Heart right ventricle (tissue), 16 donors: ENCODE data around the gene ZACN. TPM values are rescaled to one million over a fixed set of nuclear protein-coding genes. Genes with fewer than 3 reads are reported as not detected.

Experiments
- ATAC-seq, 8 donors: fragments of 200-7000 bp; cut with Tn5 transposase; one replicate each; pipeline ENCODE4 v1.9.1; 2020; ENCODE audit warnings: mild to moderate bottlenecking in 8 of 8, moderate library complexity in 8 of 8, moderate number of reproducible peaks in 1 of 8
- DNase-seq, 2 donors: peaks; one replicate each; pipeline ENCODE4 v3.0.0-alpha.2; 2020
- H3K27ac ChIP-seq, 10 donors: fragments of 200-600 bp; sonication (generic) in 2 of 10; one replicate each; pipeline versions ENCODE4 v1.5.0 to v1.8.0; 2020 to 2022; ENCODE audit warnings: mild to moderate bottlenecking in 3 of 10
- H3K27me3 ChIP-seq, 7 donors: fragments of 200-600 bp; one replicate each; pipeline ENCODE4 v1.8.0; 2021 to 2022; ENCODE audit warnings: mild to moderate bottlenecking in 2 of 7
- H3K36me3 ChIP-seq, 9 donors: fragments of 200-600 bp; sonication (generic) in 1 of 9; one replicate each; pipeline versions ENCODE4 v1.5.0 to v1.8.0; 2020 to 2022; ENCODE audit warnings: mild to moderate bottlenecking in 2 of 9
- H3K4me1 ChIP-seq, 9 donors: fragments of 200-600 bp; sonication (generic) in 1 of 9; one replicate each; pipeline versions ENCODE4 v1.5.0 to v1.8.0; 2020 to 2022; ENCODE audit warnings: mild to moderate bottlenecking in 4 of 9
- H3K4me3 ChIP-seq, 10 donors: fragments of 200-600 bp; sonication (generic) in 2 of 10; one replicate each; pipeline versions ENCODE4 v1.5.0 to v1.8.0; 2020 to 2022; ENCODE audit warnings: mild to moderate bottlenecking in 7 of 10, moderate library complexity in 2 of 10
- H3K9me3 ChIP-seq, 11 donors: fragments of 200-600 bp in 10 of 11; sonication (generic) in 2 of 11; one replicate each; pipeline versions ENCODE4 v1.5.0 to v1.8.0; 2013 to 2022; ENCODE audit warnings: mild to moderate bottlenecking in 2 of 11, control low read depth in 1 of 11, moderate library complexity in 1 of 11
- CTCF ChIP-seq, 9 donors: fragments of 200-600 bp; sonication (generic) in 2 of 9; IDR thresholded peaks; one replicate each; pipeline versions ENCODE4 v1.5.0 to v1.8.0; 2021 to 2022; ENCODE audit warnings: antibody characterized with exemption in 9 of 9, mild to moderate bottlenecking in 5 of 9, moderate library complexity in 1 of 9
- WGBS, 2 donors: extraction: QIAGEN DNeasy Blood & Tissue Kit; methylation state at CpG; one replicate each; pipeline ENCODE4 v1.1.7; 2013; ENCODE audit warnings: inconsistent platforms in 1 of 2; 5-methylcytosine and 5-hydroxymethylcytosine counted together
- intact Hi-C, 10 donors: fragments of 100-400 bp; cut with DNase I; formaldehyde crosslinking; loops; one replicate each; pipeline versions ENCODE4 v1.11.1 to v1.14.2; 2022
- polyA plus RNA-seq, 2 donors: library from polyadenylated mRNA; stranded (reverse); fragments of 200-250 nt; gene quantifications; one replicate each; pipeline ENCODE4 v1.2.3, GENCODE V29; 2013
- total RNA-seq, 10 donors: library from RNA; stranded (reverse); fragmentation: NEBNext Ultra II Directional in 3 of 10; extraction: Animal tissue kit (Norgen Biotek cat#: 25700) in 3 of 10; gene quantifications; one replicate each; pipeline versions ENCODE4 v1.2.1 to v1.2.4, GENCODE V29; 2021 to 2023
- donor health status: Arrhythmogenic right ventricular cardiomyopathy.
- donor health status: ischemic (EF 13 %, LVEDD 7.1; RV severe dilation, severe dysfunction).
- donor health status: healthy with polysubstance abuse.
- donor health status: DM: no; HTN: yes; CAD: no.
- donor health status: DM: no; HTN: no; CAD: no.
- donor health status: ischemic (EF 25% LVEDD 6.9; RV normal size, moderate dysfunction).
- donor health status: ischemic (EF 25% LVEDD 5.7; RV mildly dilated, moderate dysfunction).
- donor health status: healthy.
- donor health status: DM: yes; HTN: yes; CAD: no.
- donor health status: Ischemic cardiomyopathy.
- donor health status: ischemic (EF 35%, LVEDD 5.7; RV mildly dilated, moderate dysfunction).
- donor health status: nonischemic (EF 11% LVEDD 7.7; RV severe dilation, severe dysfunction).
- donor health status: DM: yes; HTN: yes; CAD: no.
- donor health status: PGD.
- donor health status: ischemic (EF 29% LVEDD 5.4; RV normal size, mild dysfunction).
- donor health status: nonischemic (EF 23%, LVEDD 6.1; RV moderate dilation, normal function).

The ZACN gene
- total and polyA plus RNA-seq, 12 donors = 1.1 to 1.6 TPM; not detected in 10

- peaks cover 0 to 32% (median 19%) of the 10 kb centered on the region in 7 donors for H3K27me3 ChIP-seq
- no peaks in the 10 kb centered on the region for H3K9me3 ChIP-seq
- H3K4me1 ChIP-seq = peaks cover 0 to 22% (median 10%) of the 10 kb centered on the region in 9 donors
- H3K27ac ChIP-seq = no peak overlapping the region
- TF ChIP-seq CTCF (IDR thresholded peaks at IDR 0.05) = no peak
- ATAC-seq (peak in 1 of 8 donors; percentile 12), DNase-seq (no peak)
- 82 to 83% methylated on average over 19 to 20 of the region's 20 CpGs for WGBS, 2 donors
- intact Hi-C loops = no loop called here
- H3K4me3 ChIP-seq = no peak overlapping the region
- peaks cover 0 to 59% (median 35%) of the 10 kb centered on the region in 9 donors for H3K36me3 ChIP-seq
Measured at GRCh38 chr17:76082326-76083251, 3.6 kb downstream of the ZACN start.

- 83 to 88% methylated on average over 15 of the region's 15 CpGs for WGBS, 2 donors
Measured at GRCh38 chr17:76083536-76084182, 4.7 kb downstream of the ZACN start.

GRCh38 chr17:76085066-76085730, 6.2 kb downstream of the ZACN start:
- 83 to 88% methylated on average over 17 of the region's 17 CpGs for WGBS, 2 donors
- Histone ChIP-seq H3K4me1 (peaks cover 0 to 6% (median 2%) of the 10 kb centered on the region in 9 donors), H3K27me3 (peaks cover 0 to 6% (median 0%) of the 10 kb centered on the region in 7 donors), H3K4me3 (no peak overlapping the region), H3K9me3 (no peaks in the 10 kb centered on the region), H3K27ac (no peak overlapping the region), H3K36me3 (peaks cover 0 to 85% (median 61%) of the 10 kb centered on the region in 9 donors)
- ATAC-seq (no peak), DNase-seq (no peak)
- intact Hi-C loops = no loop called here
- TF ChIP-seq CTCF (IDR thresholded peaks at IDR 0.05) = no peak

More at GRCh38 chr17:76083536-76084182, 4.7 kb downstream of the ZACN start:
- H3K36me3 ChIP-seq = peaks cover 0 to 70% (median 45%) of the 10 kb centered on the region in 9 donors
- no peaks in the 10 kb centered on the region for H3K9me3 ChIP-seq
- no peak overlapping the region for H3K27ac ChIP-seq
- peaks cover 0 to 21% (median 10%) of the 10 kb centered on the region in 7 donors for H3K27me3 ChIP-seq
- no peak overlapping the region for H3K4me3 ChIP-seq
- ATAC-seq (no peak), DNase-seq (no peak)
- H3K4me1 ChIP-seq = peaks cover 0 to 22% (median 10%) of the 10 kb centered on the region in 9 donors
- intact Hi-C loops = no loop called here
- TF ChIP-seq CTCF (IDR thresholded peaks at IDR 0.05) = no peak
